Lower lobe of right lung (tissue), 2 donors: Measurements from ENCODE around the gene PTRHD1. TPM values are rescaled to one million over a fixed set of nuclear protein-coding genes. Genes with fewer than 3 reads are reported as not detected.

ENCODE experiments used
- ATAC-seq, 2 donors: fragments of 200-7000 bp; cut with Tn5 transposase; one replicate each; pipeline ENCODE4 v1.9.1; 2020 to 2022; ENCODE audit warnings: mild to moderate bottlenecking in 2 of 2, moderate library complexity in 2 of 2
- DNase-seq: peaks from one replicate; pipeline ENCODE4 v3.0.0-alpha.2; 2020
- H3K27ac ChIP-seq: fragments of 200-600 bp; one replicate; pipeline ENCODE4 v1.8.0; 2022
- H3K27me3 ChIP-seq: fragments of 200-600 bp; one replicate; pipeline ENCODE4 v1.8.0; 2022; ENCODE audit warnings: low read depth
- H3K36me3 ChIP-seq: fragments of 200-600 bp; one replicate; pipeline ENCODE4 v1.8.0; 2022; ENCODE audit warnings: mild to moderate bottlenecking
- H3K4me1 ChIP-seq: fragments of 200-600 bp; one replicate; pipeline ENCODE4 v1.8.0; 2022
- H3K4me3 ChIP-seq: fragments of 200-600 bp; one replicate; pipeline ENCODE4 v1.8.0; 2022; ENCODE audit warnings: mild to moderate bottlenecking
- H3K9me3 ChIP-seq: fragments of 200-600 bp; one replicate; pipeline ENCODE4 v1.8.0; 2022
- CTCF ChIP-seq: fragments of 200-600 bp; IDR thresholded peaks from one replicate; pipeline ENCODE4 v1.8.0; 2022; ENCODE audit warnings: antibody characterized with exemption, mild to moderate bottlenecking
- intact Hi-C: fragments of 100-400 bp; cut with DNase I; formaldehyde crosslinking; loops from one replicate; pipeline ENCODE4 v1.11.0; 2022
- total RNA-seq: library from RNA; stranded (reverse); fragmentation: NEBNext Ultra II Directional; extraction: Animal tissue kit (Norgen Biotek cat#: 25700); gene quantifications from one replicate; pipeline ENCODE4 v1.2.1, GENCODE V29; 2021
- donor health status: DM: no; HTN: yes; CAD: no; lungs with severe emphysema.

The PTRHD1 gene
- total RNA-seq, 1 donor from 2014 or later, result 24.6 TPM

- no peak for ATAC-seq
- Histone ChIP-seq H3K27ac (no peak overlapping the region), H3K27me3 (no peaks in the 10 kb centered on the region), H3K9me3 (no peaks in the 10 kb centered on the region), H3K4me3 (no peak overlapping the region), H3K36me3 (peaks cover 49% of the 10 kb centered on the region), H3K4me1 (peaks cover 12% of the 10 kb centered on the region)
- intact Hi-C loops, result no loop called here
- DNase-seq, result no peak
- no peak for TF ChIP-seq CTCF
These were observed 48.8 kb downstream of the PTRHD1 start for GRCh38 chr2:24744356-24744755.

- ATAC-seq (no peak), DNase-seq (no peak)
- H3K9me3 ChIP-seq, result no peaks in the 10 kb centered on the region
- H3K36me3 ChIP-seq, result peaks cover 49% of the 10 kb centered on the region
- H3K4me3 ChIP-seq, result no peak overlapping the region
- no peaks in the 10 kb centered on the region for H3K27me3 ChIP-seq
- H3K4me1 ChIP-seq, result peaks cover 12% of the 10 kb centered on the region
- no peak for TF ChIP-seq CTCF
- intact Hi-C loops, result no loop called here
- H3K27ac ChIP-seq, result no peak overlapping the region
These were observed 49.3 kb downstream of the PTRHD1 start for GRCh38 chr2:24743924-24744323.

DNA sequence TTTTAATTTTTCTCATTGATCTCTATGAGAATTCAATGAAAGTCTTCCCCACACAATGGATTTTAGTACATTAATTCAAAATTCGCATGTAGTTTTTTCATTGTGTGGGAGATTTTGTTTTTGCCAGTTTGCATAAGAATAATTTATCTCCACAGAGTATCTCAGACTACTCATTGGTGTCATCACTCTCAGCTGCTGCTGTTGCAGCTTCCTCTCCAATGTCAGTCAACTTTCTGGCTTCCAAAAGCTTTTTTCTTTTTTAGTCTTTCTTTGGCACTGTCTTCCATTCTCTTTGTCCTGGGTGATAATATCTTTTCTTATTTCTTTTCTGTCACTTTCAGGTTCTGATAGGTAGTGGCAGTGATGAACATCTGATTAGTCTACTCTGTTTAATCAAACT, 50.5 kb downstream of the PTRHD1 start:
- peaks cover 42% of the 10 kb centered on the region for H3K36me3 ChIP-seq
- H3K4me3 ChIP-seq, result no peak overlapping the region
- intact Hi-C loops, result no loop called here
- no peaks in the 10 kb centered on the region for H3K27me3 ChIP-seq
- no peak for TF ChIP-seq CTCF
- ATAC-seq, result no peak
- H3K27ac ChIP-seq, result no peak overlapping the region
- no peaks in the 10 kb centered on the region for H3K9me3 ChIP-seq
- H3K4me1 ChIP-seq, result peaks cover 12% of the 10 kb centered on the region
- DNase-seq, result no peak

GRCh38 chr2:24740142-24740541, 53.0 kb downstream of the PTRHD1 start:
- Histone ChIP-seq H3K27me3 (no peaks in the 10 kb centered on the region), H3K27ac (no peak overlapping the region), H3K36me3 (peaks cover 27% of the 10 kb centered on the region), H3K4me3 (no peak overlapping the region), H3K4me1 (peaks cover 30% of the 10 kb centered on the region), H3K9me3 (no peaks in the 10 kb centered on the region)
- DNase-seq (no peak), ATAC-seq (no peak)
- TF ChIP-seq CTCF, result no peak
- intact Hi-C loops, result no loop called here

Other genes with a start within 250 kb of the PTRHD1 start
- gene CENPO, start within 50 bp of the PTRHD1 start, total RNA-seq, result 5.3 TPM
- gene ADCY3, start 126.8 kb upstream of the PTRHD1 start, total RNA-seq, result 36.1 TPM
- 5.0 TPM for gene DNAJC27, start 178.6 kb upstream of the PTRHD1 start, total RNA-seq
- gene EFR3B, start 248.7 kb upstream of the PTRHD1 start, total RNA-seq, result 9.0 TPM